Hepatocyte (in vitro differentiated cells): ENCODE measurements around the gene CNTN6.

Experiments
- CTCF ChIP-seq: fragments of 200-600 bp; sonication (generic); IDR thresholded peaks from 2 replicates; pipeline ENCODE4 v1.5.1; 2016; ENCODE audit warnings: antibody characterized with exemption, mild to moderate bottlenecking; ENCODE audit not compliant: poor library complexity
- EZH2phosphoT487 ChIP-seq: fragments of 200-600 bp; sonication (generic); IDR thresholded peaks from one replicate; pipeline ENCODE4 v1.6.1; 2018; ENCODE audit warnings: antibody characterized with exemption, mild to moderate bottlenecking, low read depth, moderate library complexity; ENCODE audit not compliant: unreplicated experiment, severe bottlenecking

GRCh38 chr3:1346386-1346785 is 253.6 kb downstream of the CNTN6 start:
- no peak for TF ChIP-seq CTCF
- TF ChIP-seq EZH2phosphoT487 = no peak
